ENCODE data around the gene PDLIM3. TPM values are rescaled to one million over a fixed set of nuclear protein-coding genes. Genes with fewer than 3 reads are reported as not detected.
A peak's percentile ranks its signal among the peaks of the same experiment; 100 is the strongest.

Gene PDLIM3
- total and polyA plus RNA-seq, 9 of the 15 experiments (the other 6 are each of a cell fraction or from before 2014, with no cell fraction given) = 0.06 TPM; not detected in 8

DNA sequence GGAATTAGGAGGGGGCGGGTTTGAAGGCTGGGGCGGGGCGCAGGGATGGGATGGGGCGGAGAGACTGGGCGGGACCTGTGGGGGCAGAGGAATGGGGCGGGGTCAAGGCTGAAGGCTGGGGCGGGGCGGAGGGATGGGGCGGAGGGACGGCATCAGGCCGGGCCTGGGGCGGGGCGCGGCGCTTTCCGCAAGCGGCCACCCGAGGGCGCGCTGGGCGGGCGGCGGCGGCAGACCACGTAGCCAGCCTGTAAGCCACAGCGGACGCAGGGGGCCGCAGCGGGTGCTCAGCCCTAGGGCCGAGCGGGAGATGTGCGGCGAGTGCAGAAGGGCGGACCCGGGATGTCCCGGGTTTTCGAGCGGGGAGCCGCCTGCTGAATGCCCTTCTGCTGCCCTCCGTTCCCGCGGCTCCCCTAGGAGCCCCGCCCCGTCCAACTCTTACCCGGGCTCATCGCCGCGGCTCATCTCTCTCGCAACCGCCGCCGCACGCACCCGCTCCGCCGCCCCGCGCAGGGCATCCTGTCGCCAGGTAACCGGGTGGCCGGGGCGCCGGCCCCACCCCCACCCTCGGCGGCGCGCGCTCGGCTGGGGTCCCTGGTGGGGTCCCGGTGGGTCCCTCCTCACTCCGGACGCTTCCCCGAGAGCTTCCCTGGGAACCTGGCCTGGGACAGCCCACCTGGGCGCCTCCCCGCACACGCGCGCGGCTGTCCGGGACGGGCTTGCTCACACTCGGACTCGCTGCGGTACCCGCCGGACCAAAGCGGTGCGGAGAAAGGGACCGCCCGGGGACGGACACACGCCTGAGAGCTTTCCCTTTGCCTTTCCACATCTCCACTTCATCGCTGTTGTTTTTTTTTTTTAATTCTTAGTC lies 63.8 kb downstream of the PDLIM3 start, which contains the start of gene CCDC110:
Gene CCDC110, minus strand, starts transcription at position 499 of the 868 bp plus-strand sequence. Its CDS starts 50 bp downstream, at position 449.
- H3K79me2 ChIP-seq (ENCODE audit: control insufficient read depth, insufficient read depth, low read length) = no peaks in the 10 kb centered on the region
- POLR2A ChIA-PET = no interaction called here
- peak within 1 kb of the TSS; percentile 56 to 91 for H3K9ac ChIP-seq (ENCODE audit: insufficient read depth in 1 of 2, low read depth in 2 of 2, low read length in 2 of 2)
- CTCF ChIA-PET (ENCODE audit: low intra/inter-chr PET ratio) = interaction anchor here (0.7 to 2.2 kb wide), 3 partner anchors 126 to 151 kb away, joined by 3 to 9 read pairs (median 5); no protein-coding TSS in a partner anchor
- H3K36me3 ChIP-seq (ENCODE audit: control insufficient read depth, insufficient read depth, low read length) = no peaks in the 10 kb centered on the region
- H4K20me1 ChIP-seq (replicated peaks; ENCODE audit: control insufficient read depth, insufficient read depth, low read length) = no peaks in the 10 kb centered on the region
- H2AFZ ChIP-seq (ENCODE audit: low read depth, low read length) = peak within 1 kb of the TSS; percentile 91
- no TSS peak for BruUV-seq (replicated peaks)
- H3K4me2 ChIP-seq (ENCODE audit: insufficient read depth, low read length) = peak within 1 kb of the TSS; percentile 99
- H3K4me3 ChIP-seq = peak within 1 kb of the TSS; percentile 55
- intact Hi-C loops (cut with micrococcal nuclease) (loop anchor here (1.0 to 5.0 kb wide), 2 partner anchors 56 to 126 kb away; no protein-coding TSS in a partner anchor), in situ Hi-C loops (cut with MboI) (no loop called here)
- peak; percentile 99 for ATAC-seq
- no peak within 1 kb of the TSS; the same call in 2 of the 3 replicates for H3K27ac ChIP-seq (ENCODE audit: extremely low read depth, low read depth, low read length)
- peaks cover 2% of the 10 kb centered on the region; the same call in 1 of the 2 replicates for H3K9me3 ChIP-seq (replicated peaks; ENCODE audit: control insufficient read depth, insufficient read depth, low read depth, low read length)
- no peaks in the 10 kb centered on the region for H3K9me1 ChIP-seq (ENCODE audit: control insufficient read depth, insufficient read depth, low read length)
- peaks cover 26 to 32% of the 10 kb centered on the region in 2 experiments for H3K27me3 ChIP-seq (ENCODE audit: control insufficient read depth in 2 of 2, insufficient read depth in 2 of 2, low read length in 2 of 2)
- 1% methylated on average over 36 of the region's 93 CpGs for WGBS (ENCODE audit: insufficient coverage, low coverage, missing lambda C conversion rate)
- DNase-seq (ENCODE audit: extremely low read depth in 1 of 4, low spot score in 3 of 4) = peak; percentile 90 to 99 (median 99)
- no peak for FAIRE-seq
- H3K4me1 ChIP-seq (replicated peaks in 1 of 2; ENCODE audit: control insufficient read depth in 2 of 2, insufficient read depth in 2 of 2, low read length in 2 of 2) = peaks cover 9 to 12% of the 10 kb centered on the region in 2 experiments
- TF ChIP-seq KAT8 (IDR thresholded peaks at IDR 0.05; ENCODE audit: low read depth) (no peak), CREM (IDR thresholded peaks at IDR 0.05; ENCODE audit: low read depth) (peak; percentile 86), PHB2 (IDR thresholded peaks at IDR 0.05; ENCODE audit: low read depth) (no peak), RAD51 (IDR thresholded peaks at IDR 0.05; ENCODE audit: borderline replicate concordance, low read depth) (no peak), RBM17 (IDR thresholded peaks at IDR 0.05; ENCODE audit: borderline replicate concordance, low read depth, low read length) (no peak), ESRRA (IDR thresholded peaks at IDR 0.05; ENCODE audit: borderline replicate concordance, low read depth) (peak; percentile 50; the same call in 1 of the 2 replicates), EZH2 (IDR thresholded peaks at IDR 0.05; ENCODE audit: borderline replicate concordance, low read depth, low read length) (no peak), PHF8 (IDR thresholded peaks at IDR 0.05; ENCODE audit: borderline replicate concordance, low read length) (peak; percentile 32; the same call in 1 of the 2 replicates), NCOA4 (IDR thresholded peaks at IDR 0.05; ENCODE audit: partially characterized antibody) (no peak), MAZ (CRISPR knock-in tag; conservative IDR thresholded peaks at IDR 0.05 in 1 of 2, IDR thresholded peaks at IDR 0.05 in 1 of 2) (peak; percentile 13 to 36; a peak in 2 of 4 replicates)
- TF ChIP-seq, protein P1, sequence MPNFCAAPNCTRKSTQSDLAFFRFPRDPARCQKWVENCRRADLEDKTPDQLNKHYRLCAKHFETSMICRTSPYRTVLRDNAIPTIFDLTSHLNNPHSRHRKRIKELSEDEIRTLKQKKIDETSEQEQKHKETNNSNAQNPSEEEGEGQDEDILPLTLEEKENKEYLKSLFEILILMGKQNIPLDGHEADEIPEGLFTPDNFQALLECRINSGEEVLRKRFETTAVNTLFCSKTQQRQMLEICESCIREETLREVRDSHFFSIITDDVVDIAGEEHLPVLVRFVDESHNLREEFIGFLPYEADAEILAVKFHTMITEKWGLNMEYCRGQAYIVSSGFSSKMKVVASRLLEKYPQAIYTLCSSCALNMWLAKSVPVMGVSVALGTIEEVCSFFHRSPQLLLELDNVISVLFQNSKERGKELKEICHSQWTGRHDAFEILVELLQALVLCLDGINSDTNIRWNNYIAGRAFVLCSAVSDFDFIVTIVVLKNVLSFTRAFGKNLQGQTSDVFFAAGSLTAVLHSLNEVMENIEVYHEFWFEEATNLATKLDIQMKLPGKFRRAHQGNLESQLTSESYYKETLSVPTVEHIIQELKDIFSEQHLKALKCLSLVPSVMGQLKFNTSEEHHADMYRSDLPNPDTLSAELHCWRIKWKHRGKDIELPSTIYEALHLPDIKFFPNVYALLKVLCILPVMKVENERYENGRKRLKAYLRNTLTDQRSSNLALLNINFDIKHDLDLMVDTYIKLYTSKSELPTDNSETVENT (CRISPR knock-in tag; IDR thresholded peaks at IDR 0.05) = peak; percentile 55; the same call in 1 of the 2 replicates
- TF ChIP-seq, protein P2, sequence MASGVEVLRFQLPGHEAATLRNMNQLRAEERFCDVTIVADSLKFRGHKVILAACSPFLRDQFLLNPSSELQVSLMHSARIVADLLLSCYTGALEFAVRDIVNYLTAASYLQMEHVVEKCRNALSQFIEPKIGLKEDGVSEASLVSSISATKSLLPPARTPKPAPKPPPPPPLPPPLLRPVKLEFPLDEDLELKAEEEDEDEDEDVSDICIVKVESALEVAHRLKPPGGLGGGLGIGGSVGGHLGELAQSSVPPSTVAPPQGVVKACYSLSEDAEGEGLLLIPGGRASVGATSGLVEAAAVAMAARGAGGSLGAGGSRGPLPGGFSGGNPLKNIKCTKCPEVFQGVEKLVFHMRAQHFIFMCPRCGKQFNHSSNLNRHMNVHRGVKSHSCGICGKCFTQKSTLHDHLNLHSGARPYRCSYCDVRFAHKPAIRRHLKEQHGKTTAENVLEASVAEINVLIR (CRISPR knock-in tag; IDR thresholded peaks at IDR 0.05) = no peak
- TF ChIP-seq, protein P3, sequence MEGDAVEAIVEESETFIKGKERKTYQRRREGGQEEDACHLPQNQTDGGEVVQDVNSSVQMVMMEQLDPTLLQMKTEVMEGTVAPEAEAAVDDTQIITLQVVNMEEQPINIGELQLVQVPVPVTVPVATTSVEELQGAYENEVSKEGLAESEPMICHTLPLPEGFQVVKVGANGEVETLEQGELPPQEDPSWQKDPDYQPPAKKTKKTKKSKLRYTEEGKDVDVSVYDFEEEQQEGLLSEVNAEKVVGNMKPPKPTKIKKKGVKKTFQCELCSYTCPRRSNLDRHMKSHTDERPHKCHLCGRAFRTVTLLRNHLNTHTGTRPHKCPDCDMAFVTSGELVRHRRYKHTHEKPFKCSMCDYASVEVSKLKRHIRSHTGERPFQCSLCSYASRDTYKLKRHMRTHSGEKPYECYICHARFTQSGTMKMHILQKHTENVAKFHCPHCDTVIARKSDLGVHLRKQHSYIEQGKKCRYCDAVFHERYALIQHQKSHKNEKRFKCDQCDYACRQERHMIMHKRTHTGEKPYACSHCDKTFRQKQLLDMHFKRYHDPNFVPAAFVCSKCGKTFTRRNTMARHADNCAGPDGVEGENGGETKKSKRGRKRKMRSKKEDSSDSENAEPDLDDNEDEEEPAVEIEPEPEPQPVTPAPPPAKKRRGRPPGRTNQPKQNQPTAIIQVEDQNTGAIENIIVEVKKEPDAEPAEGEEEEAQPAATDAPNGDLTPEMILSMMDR (IDR thresholded peaks at IDR 0.05 in 2 of 3, conservative IDR thresholded peaks at IDR 0.05 in 1 of 3; ENCODE audit: insufficient read depth in 2 of 3, low read depth in 1 of 3, low read length in 3 of 3) = peak; percentile 48 to 91 (median 67); a peak in 5 of 6 replicates

Data from K562 (cell line).